PC-3 (cell line): ENCODE measurements around the gene PNLIPRP3.

Experiments used
- EZH2 ChIP-seq: fragments of 300-600 bp; sonication (generic); IDR thresholded peaks from one replicate; pipeline ENCODE4 v1.6.1; 2017; ENCODE audit warnings: antibody characterized with exemption, mild to moderate bottlenecking, low read length; ENCODE audit not compliant: unreplicated experiment
- TF ChIP-seq, protein P1 (sequence below): fragments of 300-600 bp; sonication (generic); conservative IDR thresholded peaks from 2 replicates; pipeline ENCODE4 v1.5.1; 2017; ENCODE audit warnings: antibody characterized with exemption, low read depth, mild to moderate bottlenecking, low read length

DNA sequence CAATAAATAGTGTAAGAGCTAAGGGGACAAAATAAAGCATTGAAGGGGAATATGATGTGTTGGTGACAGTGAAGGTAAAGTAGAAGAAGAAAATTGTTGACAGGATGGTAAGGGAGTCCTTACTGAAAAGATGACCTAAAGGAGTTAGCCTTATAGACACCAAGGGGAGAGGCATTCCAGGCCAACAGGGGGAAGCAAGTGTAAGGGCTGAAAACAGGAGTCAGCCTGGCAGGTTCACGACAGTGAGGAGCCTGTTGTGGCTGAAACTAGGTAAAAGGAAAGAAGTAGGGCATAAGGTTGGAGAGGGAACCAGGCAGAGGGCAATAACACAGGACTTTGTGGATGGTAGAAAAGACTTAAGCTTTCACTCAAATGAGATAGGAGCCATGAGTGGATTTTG, 34.0 kb downstream of the PNLIPRP3 start:
- TF ChIP-seq, protein P1, sequence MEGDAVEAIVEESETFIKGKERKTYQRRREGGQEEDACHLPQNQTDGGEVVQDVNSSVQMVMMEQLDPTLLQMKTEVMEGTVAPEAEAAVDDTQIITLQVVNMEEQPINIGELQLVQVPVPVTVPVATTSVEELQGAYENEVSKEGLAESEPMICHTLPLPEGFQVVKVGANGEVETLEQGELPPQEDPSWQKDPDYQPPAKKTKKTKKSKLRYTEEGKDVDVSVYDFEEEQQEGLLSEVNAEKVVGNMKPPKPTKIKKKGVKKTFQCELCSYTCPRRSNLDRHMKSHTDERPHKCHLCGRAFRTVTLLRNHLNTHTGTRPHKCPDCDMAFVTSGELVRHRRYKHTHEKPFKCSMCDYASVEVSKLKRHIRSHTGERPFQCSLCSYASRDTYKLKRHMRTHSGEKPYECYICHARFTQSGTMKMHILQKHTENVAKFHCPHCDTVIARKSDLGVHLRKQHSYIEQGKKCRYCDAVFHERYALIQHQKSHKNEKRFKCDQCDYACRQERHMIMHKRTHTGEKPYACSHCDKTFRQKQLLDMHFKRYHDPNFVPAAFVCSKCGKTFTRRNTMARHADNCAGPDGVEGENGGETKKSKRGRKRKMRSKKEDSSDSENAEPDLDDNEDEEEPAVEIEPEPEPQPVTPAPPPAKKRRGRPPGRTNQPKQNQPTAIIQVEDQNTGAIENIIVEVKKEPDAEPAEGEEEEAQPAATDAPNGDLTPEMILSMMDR, result no peak
- TF ChIP-seq EZH2, result no peak
